ENCODE measurements around the gene ADAM12. TPM values are rescaled to one million over a fixed set of nuclear protein-coding genes. Genes with fewer than 3 reads are reported as not detected.

ADAM12 gene
- polyA plus RNA-seq, 1 donor from 2014 or later: 0.09 TPM

DNA sequence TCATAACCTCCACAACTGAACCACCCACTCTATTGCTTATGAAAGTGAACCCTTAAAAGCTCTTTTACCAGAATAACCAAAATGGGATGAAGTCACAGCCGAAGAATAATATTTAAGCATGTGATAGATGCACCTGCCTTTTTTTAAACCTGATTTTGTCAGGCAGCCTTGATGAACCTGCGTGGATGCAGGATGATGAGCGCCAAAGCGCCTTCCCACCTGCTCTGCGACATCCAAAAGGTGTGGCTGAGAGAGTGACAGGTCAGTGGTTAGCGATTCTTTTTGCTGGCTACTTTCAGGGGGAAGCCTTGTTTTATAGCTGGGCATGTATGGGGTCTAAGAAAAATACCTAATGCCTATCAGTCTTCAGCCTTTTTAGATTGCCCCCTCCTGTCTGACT, 334.1 kb downstream of the ADAM12 start:
- no peaks in the 10 kb centered on the region for H3F3A ChIP-seq (ENCODE audit: insufficient read depth, low read length, poor library complexity, severe bottlenecking)
- H3K4me2 ChIP-seq (ENCODE audit: low read length): no peak overlapping the region
- no peaks in the 10 kb centered on the region for H3K9me3 ChIP-seq (ENCODE audit: low read length)
- no peak overlapping the region for H3K27ac ChIP-seq (ENCODE audit: low read length)
- TF ChIP-seq TAF1 (IDR thresholded peaks at IDR 0.05; ENCODE audit: low read depth): no peak
- TF ChIP-seq, protein P1, sequence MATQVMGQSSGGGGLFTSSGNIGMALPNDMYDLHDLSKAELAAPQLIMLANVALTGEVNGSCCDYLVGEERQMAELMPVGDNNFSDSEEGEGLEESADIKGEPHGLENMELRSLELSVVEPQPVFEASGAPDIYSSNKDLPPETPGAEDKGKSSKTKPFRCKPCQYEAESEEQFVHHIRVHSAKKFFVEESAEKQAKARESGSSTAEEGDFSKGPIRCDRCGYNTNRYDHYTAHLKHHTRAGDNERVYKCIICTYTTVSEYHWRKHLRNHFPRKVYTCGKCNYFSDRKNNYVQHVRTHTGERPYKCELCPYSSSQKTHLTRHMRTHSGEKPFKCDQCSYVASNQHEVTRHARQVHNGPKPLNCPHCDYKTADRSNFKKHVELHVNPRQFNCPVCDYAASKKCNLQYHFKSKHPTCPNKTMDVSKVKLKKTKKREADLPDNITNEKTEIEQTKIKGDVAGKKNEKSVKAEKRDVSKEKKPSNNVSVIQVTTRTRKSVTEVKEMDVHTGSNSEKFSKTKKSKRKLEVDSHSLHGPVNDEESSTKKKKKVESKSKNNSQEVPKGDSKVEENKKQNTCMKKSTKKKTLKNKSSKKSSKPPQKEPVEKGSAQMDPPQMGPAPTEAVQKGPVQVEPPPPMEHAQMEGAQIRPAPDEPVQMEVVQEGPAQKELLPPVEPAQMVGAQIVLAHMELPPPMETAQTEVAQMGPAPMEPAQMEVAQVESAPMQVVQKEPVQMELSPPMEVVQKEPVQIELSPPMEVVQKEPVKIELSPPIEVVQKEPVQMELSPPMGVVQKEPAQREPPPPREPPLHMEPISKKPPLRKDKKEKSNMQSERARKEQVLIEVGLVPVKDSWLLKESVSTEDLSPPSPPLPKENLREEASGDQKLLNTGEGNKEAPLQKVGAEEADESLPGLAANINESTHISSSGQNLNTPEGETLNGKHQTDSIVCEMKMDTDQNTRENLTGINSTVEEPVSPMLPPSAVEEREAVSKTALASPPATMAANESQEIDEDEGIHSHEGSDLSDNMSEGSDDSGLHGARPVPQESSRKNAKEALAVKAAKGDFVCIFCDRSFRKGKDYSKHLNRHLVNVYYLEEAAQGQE (IDR thresholded peaks at IDR 0.05; ENCODE audit: borderline replicate concordance): no peak
- no peak for TF ChIP-seq EZH2 (IDR thresholded peaks at IDR 0.05; ENCODE audit: borderline replicate concordance, insufficient read depth, low read length, poor library complexity, severe bottlenecking)
- no peak for TF ChIP-seq CTCF (IDR thresholded peaks at IDR 0.05; ENCODE audit: poor library complexity, severe bottlenecking)
- no peak for TF ChIP-seq SMC3 (conservative IDR thresholded peaks at IDR 0.05; ENCODE audit: poor library complexity)
- TF ChIP-seq POLR2AphosphoS5 (IDR thresholded peaks at IDR 0.05): no peak
- TF ChIP-seq RAD21 (conservative IDR thresholded peaks at IDR 0.05): no peak
- no peak for TF ChIP-seq EP300 (conservative IDR thresholded peaks at IDR 0.05; ENCODE audit: poor library complexity, severe bottlenecking)
- H3K27me3 ChIP-seq (ENCODE audit: insufficient read depth, low read depth, low read length): no peaks in the 10 kb centered on the region
- H4K20me1 ChIP-seq (ENCODE audit: insufficient read depth): no peaks in the 10 kb centered on the region
- no peaks in the 10 kb centered on the region for H3K79me2 ChIP-seq (replicated peaks; ENCODE audit: insufficient read depth, low read length)
- H3K9ac ChIP-seq (ENCODE audit: low read length): no peak overlapping the region
- H3K4me3 ChIP-seq (ENCODE audit: low read length): no peak overlapping the region
- no peaks in the 10 kb centered on the region for H3K9me2 ChIP-seq (ENCODE audit: insufficient read depth, low read length)
- H2AFZ ChIP-seq (ENCODE audit: low read depth, low read length): no peak overlapping the region
- no peaks in the 10 kb centered on the region for H3K36me3 ChIP-seq (ENCODE audit: insufficient read depth, low read length)

DNA sequence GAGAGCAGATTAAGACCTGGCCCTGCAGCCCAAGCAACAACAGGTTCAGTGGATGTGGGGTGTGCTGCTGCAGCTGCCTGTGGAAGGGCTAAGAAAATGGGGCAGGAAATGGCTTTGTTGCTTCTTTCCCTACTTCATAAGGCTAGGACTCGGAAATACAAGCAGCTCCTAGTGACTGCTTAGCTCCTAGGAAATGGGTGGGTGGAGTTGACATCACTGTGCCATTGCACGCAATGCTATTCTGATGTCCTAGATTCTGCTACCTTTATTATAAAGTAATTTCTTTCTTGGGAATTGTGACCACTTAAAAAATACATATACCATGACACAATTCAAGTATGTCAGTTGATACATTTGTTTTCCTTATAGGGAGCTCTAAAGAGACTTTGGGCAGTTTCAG, 336.1 kb downstream of the ADAM12 start:
- no peak overlapping the region for H3K4me3 ChIP-seq (ENCODE audit: low read length)
- no peaks in the 10 kb centered on the region for H3K9me3 ChIP-seq (ENCODE audit: low read length)
- no peak for TF ChIP-seq CTCF (IDR thresholded peaks at IDR 0.05; ENCODE audit: poor library complexity, severe bottlenecking)
- no peak for TF ChIP-seq EZH2 (IDR thresholded peaks at IDR 0.05; ENCODE audit: borderline replicate concordance, insufficient read depth, low read length, poor library complexity, severe bottlenecking)
- no peak for TF ChIP-seq SMC3 (conservative IDR thresholded peaks at IDR 0.05; ENCODE audit: poor library complexity)
- no peak for TF ChIP-seq MXI1 (conservative IDR thresholded peaks at IDR 0.05; ENCODE audit: poor library complexity, severe bottlenecking)
- TF ChIP-seq TAF1 (IDR thresholded peaks at IDR 0.05; ENCODE audit: low read depth): no peak
- TF ChIP-seq, protein P1 (IDR thresholded peaks at IDR 0.05; ENCODE audit: borderline replicate concordance): no peak
- no peak for TF ChIP-seq RAD21 (conservative IDR thresholded peaks at IDR 0.05)
- H3K36me3 ChIP-seq (ENCODE audit: insufficient read depth, low read length): no peaks in the 10 kb centered on the region
- no peaks in the 10 kb centered on the region for H4K20me1 ChIP-seq (ENCODE audit: insufficient read depth)
- H3K79me2 ChIP-seq (replicated peaks; ENCODE audit: insufficient read depth, low read length): no peaks in the 10 kb centered on the region
- no peak overlapping the region for H3K4me2 ChIP-seq (ENCODE audit: low read length)
- H3K9ac ChIP-seq (ENCODE audit: low read length): no peak overlapping the region
- H3K27me3 ChIP-seq (ENCODE audit: insufficient read depth, low read depth, low read length): no peaks in the 10 kb centered on the region
- H3K9me2 ChIP-seq (ENCODE audit: insufficient read depth, low read length): no peaks in the 10 kb centered on the region
- no peak overlapping the region for H3K27ac ChIP-seq (ENCODE audit: low read length)
- no peaks in the 10 kb centered on the region for H3F3A ChIP-seq (ENCODE audit: insufficient read depth, low read length, poor library complexity, severe bottlenecking)
- H2AFZ ChIP-seq (ENCODE audit: low read depth, low read length): no peak overlapping the region
